Skeletal muscle satellite cell (primary cell): ENCODE data around the gene KIF20B.

Source experiments
- H3K27me3 ChIP-seq: 2 replicates; pipeline ENCODE4 v1.7.0; 2013; ENCODE audit warnings: low read length; ENCODE audit not compliant: control insufficient read depth, insufficient read depth
- H3K36me3 ChIP-seq: 2 replicates; pipeline ENCODE4 v1.7.0; 2013; ENCODE audit warnings: mild to moderate bottlenecking, control low read depth, low read length; ENCODE audit not compliant: insufficient read depth
- H3K4me1 ChIP-seq: 2 replicates; pipeline ENCODE4 v1.7.0; 2013; ENCODE audit warnings: low read length; ENCODE audit not compliant: control insufficient read depth, insufficient read depth
- H3K4me2 ChIP-seq: 2 replicates; pipeline ENCODE4 v1.7.0; 2013; ENCODE audit warnings: mild to moderate bottlenecking, low read length
- H3K4me3 ChIP-seq: 2 replicates; pipeline ENCODE4 v1.7.0; 2013; ENCODE audit warnings: low read length
- H3K9ac ChIP-seq: 2 replicates; pipeline ENCODE4 v1.7.0; 2013; ENCODE audit warnings: mild to moderate bottlenecking, low read depth, low read length, moderate library complexity
- H3K9me3 ChIP-seq: replicated peaks from 2 replicates; pipeline ENCODE4 v1.7.0; 2013; ENCODE audit warnings: mild to moderate bottlenecking, control low read depth, low read length

Gene KIF20B

DNA sequence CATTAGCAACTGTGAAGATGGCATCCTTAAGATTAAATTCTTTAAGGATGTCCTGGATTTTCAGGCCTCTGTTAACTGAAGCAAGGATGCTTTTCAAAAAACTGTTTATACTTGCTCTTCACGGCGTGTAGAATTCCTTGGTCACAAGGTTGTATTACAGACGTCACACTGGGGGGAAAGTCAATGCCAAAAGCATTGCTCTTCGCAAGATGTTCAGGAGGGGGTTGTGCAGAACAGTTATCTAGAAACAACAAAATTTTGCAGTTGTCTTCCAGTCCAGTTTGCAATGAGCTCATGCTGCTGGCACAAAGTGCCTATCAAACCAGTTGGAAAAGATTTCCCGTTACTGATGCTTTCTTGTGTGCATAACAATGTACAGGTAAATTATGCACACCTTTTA lies 8.2 kb upstream of the KIF20B start:
- Histone ChIP-seq H3K4me1 (no peaks in the 10 kb centered on the region), H3K27me3 (no peaks in the 10 kb centered on the region), H3K36me3 (no peaks in the 10 kb centered on the region), H3K9ac (no peak overlapping the region), H3K9me3 (no peaks in the 10 kb centered on the region), H3K4me3 (no peak overlapping the region), H3K4me2 (no peak overlapping the region)

GRCh38 chr10:89695307-89695706 lies 6.1 kb upstream of the KIF20B start:
- no peaks in the 10 kb centered on the region for H3K27me3 ChIP-seq
- H3K4me3 ChIP-seq: no peak overlapping the region
- no peaks in the 10 kb centered on the region for H3K4me1 ChIP-seq
- H3K36me3 ChIP-seq: no peaks in the 10 kb centered on the region
- no peak overlapping the region for H3K4me2 ChIP-seq
- no peak overlapping the region for H3K9ac ChIP-seq
- no peaks in the 10 kb centered on the region for H3K9me3 ChIP-seq

DNA sequence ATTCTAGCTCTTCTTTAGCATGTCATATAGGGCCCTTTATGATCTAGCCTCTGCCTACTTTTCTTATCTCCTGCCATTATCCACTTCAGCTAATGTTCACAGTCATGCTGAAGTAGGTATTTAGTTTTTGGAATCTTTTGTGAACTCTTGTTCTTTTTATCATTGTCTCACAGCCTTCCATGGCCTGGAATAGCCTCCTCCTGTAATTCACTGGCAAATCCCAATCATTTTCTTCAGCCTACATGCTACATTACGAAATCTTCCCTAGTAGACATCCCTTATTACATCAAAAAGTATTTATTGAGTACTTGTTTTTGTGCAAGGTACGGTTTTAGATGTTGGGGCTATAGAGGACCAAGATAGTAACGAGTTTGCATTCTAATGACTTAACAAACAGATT lies 3.4 kb upstream of the KIF20B start:
- H3K4me2 ChIP-seq: no peak overlapping the region
- H3K9ac ChIP-seq: no peak overlapping the region
- no peaks in the 10 kb centered on the region for H3K9me3 ChIP-seq
- no peaks in the 10 kb centered on the region for H3K36me3 ChIP-seq
- no peak overlapping the region for H3K4me3 ChIP-seq
- H3K27me3 ChIP-seq: no peaks in the 10 kb centered on the region
- peaks cover 10% of the 10 kb centered on the region for H3K4me1 ChIP-seq

GRCh38 chr10:89699581-89700064 lies 1.8 kb upstream of the KIF20B start:
- peaks cover 16% of the 10 kb centered on the region for H3K4me1 ChIP-seq
- no peaks in the 10 kb centered on the region for H3K36me3 ChIP-seq
- no peak overlapping the region for H3K9ac ChIP-seq
- no peak overlapping the region for H3K4me2 ChIP-seq
- H3K4me3 ChIP-seq: no peak overlapping the region
- no peaks in the 10 kb centered on the region for H3K27me3 ChIP-seq
- H3K9me3 ChIP-seq: no peaks in the 10 kb centered on the region

GRCh38 chr10:89700923-89701241 lies 508 bp upstream of the KIF20B start:
- peak overlapping the region; percentile 86 for H3K9ac ChIP-seq
- H3K4me2 ChIP-seq: peak overlapping the region; percentile 91
- peaks cover 20% of the 10 kb centered on the region for H3K4me1 ChIP-seq
- no peaks in the 10 kb centered on the region for H3K27me3 ChIP-seq
- H3K4me3 ChIP-seq: peak overlapping the region; percentile 91
- no peaks in the 10 kb centered on the region for H3K9me3 ChIP-seq
- H3K36me3 ChIP-seq: no peaks in the 10 kb centered on the region

DNA sequence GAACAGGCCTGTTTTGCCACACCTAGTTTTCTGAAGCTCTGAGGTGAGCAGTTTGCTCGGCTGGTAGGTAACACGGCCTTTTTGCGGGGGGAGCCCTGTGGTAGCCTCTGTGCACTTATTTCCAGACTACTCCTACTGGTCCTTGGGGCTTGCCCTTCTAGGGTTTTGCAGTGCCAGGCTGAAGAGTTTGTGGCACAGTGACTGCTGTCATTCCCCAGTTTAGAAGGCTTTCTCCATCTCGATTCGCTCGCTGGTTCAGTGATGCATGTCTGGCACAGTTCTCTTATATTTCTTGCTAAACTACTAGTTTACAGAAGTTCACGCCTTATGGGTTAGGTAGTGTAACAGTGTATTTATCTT lies 711 bp downstream of the KIF20B start:
- H3K4me3 ChIP-seq: peak overlapping the region; percentile 91
- H3K36me3 ChIP-seq: no peaks in the 10 kb centered on the region
- peaks cover 23% of the 10 kb centered on the region for H3K4me1 ChIP-seq
- peak overlapping the region; percentile 77 for H3K9ac ChIP-seq
- no peaks in the 10 kb centered on the region for H3K27me3 ChIP-seq
- H3K9me3 ChIP-seq: no peaks in the 10 kb centered on the region
- peak overlapping the region; percentile 94 for H3K4me2 ChIP-seq

- H3K9me3 ChIP-seq: no peaks in the 10 kb centered on the region
- H3K4me3 ChIP-seq: no peak overlapping the region
- H3K36me3 ChIP-seq: no peaks in the 10 kb centered on the region
- H3K4me1 ChIP-seq: peaks cover 23% of the 10 kb centered on the region
- H3K27me3 ChIP-seq: no peaks in the 10 kb centered on the region
- H3K4me2 ChIP-seq: no peak overlapping the region
- H3K9ac ChIP-seq: no peak overlapping the region
Observed at GRCh38 chr10:89705466-89705865, 4.1 kb downstream of the KIF20B start.

- Histone ChIP-seq H3K4me2 (peak overlapping the region; percentile 55), H3K27me3 (no peaks in the 10 kb centered on the region), H3K9ac (no peak overlapping the region), H3K4me1 (peaks cover 23% of the 10 kb centered on the region), H3K4me3 (no peak overlapping the region), H3K9me3 (no peaks in the 10 kb centered on the region), H3K36me3 (peaks cover 5% of the 10 kb centered on the region)
Observed at GRCh38 chr10:89706011-89706410, 4.6 kb downstream of the KIF20B start.

DNA sequence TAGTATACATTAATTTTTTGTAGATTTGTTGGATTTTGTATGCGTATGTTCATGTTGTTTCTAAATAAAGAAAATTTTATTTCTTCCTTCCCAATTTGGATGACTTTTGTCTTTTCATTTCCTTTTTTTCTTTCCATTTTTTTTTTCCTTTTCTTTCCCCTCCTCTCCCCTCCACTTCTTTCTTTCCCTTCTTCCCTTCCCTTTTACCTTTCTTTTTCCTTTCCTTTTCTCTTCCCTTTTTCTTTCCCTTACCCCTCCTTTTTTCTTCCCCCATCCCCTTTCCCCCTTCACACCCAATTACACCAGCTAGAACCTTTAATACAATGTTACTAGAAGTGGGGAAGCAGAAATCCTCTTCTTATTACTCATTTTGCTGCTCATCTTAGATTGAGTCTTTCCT lies 6.0 kb downstream of the KIF20B start:
- Histone ChIP-seq H3K4me2 (no peak overlapping the region), H3K4me3 (no peak overlapping the region), H3K36me3 (peaks cover 11% of the 10 kb centered on the region), H3K27me3 (no peaks in the 10 kb centered on the region), H3K9ac (no peak overlapping the region), H3K9me3 (no peaks in the 10 kb centered on the region), H3K4me1 (peaks cover 19% of the 10 kb centered on the region)

GRCh38 chr10:89710753-89711152 lies 9.4 kb downstream of the KIF20B start:
- H3K27me3 ChIP-seq: no peaks in the 10 kb centered on the region
- no peak overlapping the region for H3K4me2 ChIP-seq
- no peak overlapping the region for H3K4me3 ChIP-seq
- no peak overlapping the region for H3K9ac ChIP-seq
- no peaks in the 10 kb centered on the region for H3K9me3 ChIP-seq
- peaks cover 5% of the 10 kb centered on the region for H3K4me1 ChIP-seq
- peaks cover 12% of the 10 kb centered on the region for H3K36me3 ChIP-seq

- no peak overlapping the region for H3K4me2 ChIP-seq
- H3K4me3 ChIP-seq: no peak overlapping the region
- no peak overlapping the region for H3K9ac ChIP-seq
- no peaks in the 10 kb centered on the region for H3K9me3 ChIP-seq
- H3K4me1 ChIP-seq: no peaks in the 10 kb centered on the region
- H3K36me3 ChIP-seq: peaks cover 18% of the 10 kb centered on the region
- no peaks in the 10 kb centered on the region for H3K27me3 ChIP-seq
Observed at GRCh38 chr10:89734616-89735015, 33.2 kb downstream of the KIF20B start.

- H3K27me3 ChIP-seq: no peaks in the 10 kb centered on the region
- no peak overlapping the region for H3K4me3 ChIP-seq
- H3K4me2 ChIP-seq: no peak overlapping the region
- H3K9me3 ChIP-seq: no peaks in the 10 kb centered on the region
- no peak overlapping the region for H3K9ac ChIP-seq
- peaks cover 17% of the 10 kb centered on the region for H3K36me3 ChIP-seq
- peaks cover under 1% of the 10 kb centered on the region for H3K4me1 ChIP-seq
Observed at GRCh38 chr10:89738551-89739209, 37.3 kb downstream of the KIF20B start.
